HG02623 (cell line): ENCODE results near the gene SALL2.
"Not testable (repeated sequence)": the region's sequence is repeated elsewhere in the genome, so short reads cannot be mapped to it uniquely, and the experiment has no call there.

Experiments
- ATAC-seq: cut with Tn5 transposase; IDR thresholded peaks from one replicate; pipeline ENCODE4 v1.9.1; 2021; ENCODE audit warnings: moderate library complexity; ENCODE audit not compliant: unreplicated experiment

The SALL2 gene

DNA sequence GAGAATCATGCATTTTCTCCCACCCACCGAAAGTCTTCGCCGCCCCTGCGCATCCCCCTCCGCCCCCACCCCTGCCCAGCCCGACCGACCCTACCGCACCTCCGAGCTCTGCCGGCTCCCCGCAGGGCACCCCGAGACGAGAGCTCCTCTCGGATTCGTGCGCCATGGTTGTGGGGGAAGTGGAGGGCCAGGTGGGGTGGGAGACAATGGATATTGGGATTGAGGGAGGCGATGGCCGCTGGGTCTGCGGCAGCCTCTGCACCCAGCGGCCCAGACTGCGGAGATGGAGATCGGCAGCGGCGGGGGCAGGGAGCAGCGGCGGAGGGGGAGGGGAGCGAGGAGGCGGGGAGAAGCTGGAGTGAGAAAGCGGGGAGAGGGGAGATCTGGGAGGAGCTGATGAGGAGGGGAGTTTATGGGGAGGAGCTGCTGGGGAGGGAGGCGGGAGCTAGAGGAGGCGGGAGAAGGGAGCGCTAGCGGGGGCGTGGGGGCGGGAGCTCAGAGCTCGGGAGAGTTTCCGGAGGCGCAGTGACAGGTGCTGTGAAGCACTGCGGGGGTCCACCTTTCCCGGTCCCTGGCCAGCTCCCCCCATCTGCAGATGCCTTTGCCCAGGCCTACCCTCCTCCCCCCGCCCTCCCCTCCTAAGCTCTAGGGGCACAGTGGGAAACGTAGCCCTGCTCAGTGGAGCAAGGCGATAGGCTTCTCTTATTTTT lies at the start of gene SALL2:
Gene SALL2 (minus strand): TSS at position 385 of the 710 bp plus-strand sequence. CDS start 219 bp downstream, at position 166.
- peak; percentile 47 for ATAC-seq

DNA sequence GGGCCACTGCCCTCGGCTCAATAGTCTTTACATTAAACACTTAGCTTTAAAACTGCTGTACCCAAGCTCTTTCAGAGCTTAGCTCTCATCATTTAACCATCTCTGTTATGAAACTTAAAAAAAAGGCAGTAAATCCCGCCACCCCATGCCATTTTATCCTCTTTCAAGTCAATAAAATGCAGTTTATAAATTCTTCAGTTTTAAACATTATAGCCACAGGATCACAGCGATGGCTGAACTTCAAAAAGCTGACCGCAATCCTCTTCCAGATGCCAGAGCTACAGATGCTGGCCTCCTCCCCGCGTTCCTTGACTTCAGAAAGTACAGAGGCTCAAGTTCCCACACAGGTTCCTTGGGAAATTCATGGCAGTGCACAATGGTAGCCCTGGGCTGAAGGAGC lies 49.5 kb upstream of the SALL2 start:
- ATAC-seq, result no peak

DNA sequence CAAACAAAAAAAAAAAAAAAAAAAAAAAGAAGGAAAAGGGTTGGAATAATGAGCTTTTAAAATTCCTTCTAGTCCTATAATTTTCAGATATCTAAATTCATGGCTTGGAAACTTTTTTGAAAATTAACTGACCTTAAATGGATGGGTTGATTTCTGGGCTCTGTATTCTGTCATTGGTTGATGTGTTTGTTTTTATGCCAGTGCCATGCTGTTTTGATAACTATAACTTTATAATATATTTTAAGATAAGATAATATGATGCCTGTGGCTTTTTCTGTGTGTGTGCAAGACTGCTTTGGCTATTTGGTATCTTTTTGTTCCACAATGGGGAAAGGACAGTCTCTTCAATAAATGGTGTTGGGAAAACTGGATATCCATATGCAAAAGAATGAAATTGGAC lies 46.5 kb upstream of the SALL2 start:
- no peak for ATAC-seq

DNA sequence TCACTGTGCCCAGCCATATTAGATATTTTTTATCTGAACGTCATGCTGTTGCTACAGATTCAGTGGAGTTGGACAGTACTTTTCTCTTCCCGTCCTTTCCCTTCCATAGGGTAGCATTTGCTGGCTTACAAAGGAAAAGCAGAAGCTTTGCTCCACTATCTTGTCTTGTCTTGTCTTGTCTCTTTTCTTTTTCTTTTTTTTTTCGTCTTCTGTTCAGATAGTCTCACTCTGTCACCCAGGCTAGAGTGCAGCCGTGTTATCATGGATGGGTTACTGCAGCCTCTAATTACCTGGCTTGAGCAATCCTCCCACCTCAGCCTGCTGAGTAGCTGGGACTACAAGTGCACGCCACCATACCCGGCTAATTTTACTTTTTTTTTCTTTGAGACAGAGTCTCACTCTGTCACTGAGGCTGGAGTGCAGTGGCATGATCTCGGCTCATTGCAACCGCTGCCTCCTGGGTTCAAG lies 32.6 kb upstream of the SALL2 start:
- ATAC-seq, result no peak

DNA sequence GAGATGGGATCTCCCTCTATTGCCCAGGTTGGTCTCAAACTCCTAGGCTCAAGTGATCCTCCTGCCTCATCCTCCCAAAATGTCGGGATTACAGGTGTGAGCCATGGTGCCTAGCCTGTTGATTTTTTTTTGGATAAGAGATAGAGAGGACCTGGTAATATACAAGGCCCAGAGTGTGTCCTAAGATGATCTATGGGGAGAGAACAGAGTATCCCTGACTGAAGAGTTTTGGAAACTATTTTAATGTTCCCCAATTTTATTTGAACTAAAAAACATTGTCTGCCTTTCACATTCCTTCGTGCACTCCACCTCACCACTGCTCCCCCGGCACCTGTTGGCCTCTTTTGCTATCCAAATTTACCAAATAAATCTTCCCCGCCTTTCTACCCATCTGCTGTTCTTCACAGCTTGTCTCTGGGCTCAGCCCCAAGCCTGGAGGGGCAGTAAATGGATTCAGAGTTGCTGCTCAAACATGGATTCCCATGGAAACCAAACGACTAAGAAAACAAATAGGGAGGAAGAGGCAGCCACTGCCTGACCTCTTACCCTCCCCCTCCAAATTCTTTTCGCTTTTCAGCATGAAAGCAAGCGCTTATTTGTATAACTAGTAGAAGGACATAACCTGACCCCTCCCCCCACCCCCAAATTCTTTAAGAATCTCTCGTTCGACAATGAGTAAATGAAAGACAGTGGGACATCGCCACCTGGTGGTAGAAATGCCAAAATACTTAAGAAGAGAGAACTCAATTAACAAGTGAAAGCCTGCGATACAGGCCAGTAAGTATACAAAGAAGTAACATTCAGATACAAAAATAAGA lies 31.1 kb upstream of the SALL2 start:
- ATAC-seq, result no peak

DNA sequence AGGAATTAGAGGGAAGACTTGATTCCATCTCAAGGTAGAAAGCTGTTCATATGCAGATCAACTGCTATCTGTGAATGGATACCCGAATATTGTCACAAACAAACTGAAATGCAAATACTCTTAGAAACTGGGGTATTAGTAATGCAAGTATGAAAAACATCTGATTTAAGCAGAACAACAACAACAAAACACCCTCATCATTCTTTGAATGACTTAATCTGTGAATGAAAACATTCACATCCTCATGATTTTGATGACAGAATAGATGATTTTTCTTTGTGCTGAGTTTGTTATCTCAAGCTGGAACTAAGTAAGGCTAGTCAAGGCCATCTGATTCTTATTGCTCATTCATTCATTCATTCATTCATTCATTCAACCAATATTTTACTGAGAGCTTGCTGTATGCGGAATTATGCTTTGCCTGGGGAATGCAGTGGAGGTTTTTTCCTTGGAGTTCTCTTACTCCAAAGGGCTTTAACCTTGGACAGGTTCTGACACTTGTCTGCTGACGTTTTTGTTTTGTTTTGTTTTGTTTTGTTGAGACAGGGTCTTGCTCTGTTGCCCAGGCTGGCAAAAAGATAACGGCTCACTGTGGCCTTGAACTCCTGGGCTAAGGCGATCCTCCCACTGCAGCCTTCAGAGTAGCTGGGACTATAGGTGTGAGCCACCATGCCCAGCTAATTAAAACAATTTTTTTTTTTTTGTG lies 30.4 kb upstream of the SALL2 start:
- no peak for ATAC-seq

DNA sequence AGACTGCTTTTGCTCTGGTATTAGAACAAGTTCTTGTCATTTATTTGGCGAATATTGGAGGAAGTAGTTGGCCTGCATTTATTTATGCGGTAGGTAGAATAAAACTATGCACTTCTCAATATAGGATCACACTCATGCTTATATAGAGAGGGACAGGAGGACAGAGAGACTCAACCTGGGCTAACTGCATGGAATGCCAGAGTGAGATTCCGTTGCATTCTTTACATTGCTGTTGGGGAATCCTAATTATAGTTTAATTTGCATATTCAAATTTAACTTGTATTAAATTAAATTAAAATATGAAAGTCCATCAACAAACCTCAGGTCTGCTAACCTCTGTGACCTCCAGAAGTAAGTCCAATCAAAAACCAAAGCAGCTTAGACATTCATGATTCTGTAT lies 27.1 kb upstream of the SALL2 start:
- ATAC-seq, result no peak

DNA sequence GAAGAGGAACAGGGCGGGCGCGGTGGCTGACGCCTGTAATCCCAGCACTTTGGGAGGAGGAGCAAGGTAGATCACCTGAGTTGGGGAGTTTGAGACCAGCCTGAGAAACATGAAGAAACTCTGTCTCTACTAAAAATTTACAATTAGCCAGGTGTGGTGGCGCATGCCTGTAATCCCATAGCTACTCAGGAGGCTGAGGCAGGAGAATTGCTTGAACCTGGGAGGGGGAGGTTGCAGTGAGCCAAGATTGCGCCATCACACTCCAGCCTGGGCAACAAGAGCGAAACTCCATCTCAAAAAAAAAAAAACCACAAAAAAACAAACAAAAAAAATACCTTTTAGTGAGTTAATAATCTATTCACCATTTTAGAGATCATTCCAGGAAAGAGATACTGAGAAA lies 18.4 kb upstream of the SALL2 start:
- not testable (repeated sequence) for ATAC-seq

DNA sequence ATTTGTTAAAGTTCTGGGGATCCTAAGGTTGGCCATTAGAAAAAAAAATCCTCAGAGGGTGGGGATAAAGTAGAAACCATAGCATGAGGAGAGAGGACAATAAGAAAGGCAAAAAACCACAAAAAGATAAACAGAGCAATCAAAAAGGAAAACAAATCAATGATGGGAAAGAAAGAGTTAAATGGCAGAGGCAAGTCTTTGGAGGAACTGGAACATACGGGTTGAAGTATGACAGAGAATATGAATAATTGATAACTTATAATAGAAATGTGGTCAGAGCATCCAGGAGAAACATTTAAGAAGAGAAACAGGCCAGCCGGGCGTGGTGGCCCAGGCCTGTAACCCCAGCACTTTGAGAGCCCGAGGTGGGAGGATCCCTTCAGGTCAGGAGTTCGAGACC lies 17.8 kb upstream of the SALL2 start:
- no peak for ATAC-seq

DNA sequence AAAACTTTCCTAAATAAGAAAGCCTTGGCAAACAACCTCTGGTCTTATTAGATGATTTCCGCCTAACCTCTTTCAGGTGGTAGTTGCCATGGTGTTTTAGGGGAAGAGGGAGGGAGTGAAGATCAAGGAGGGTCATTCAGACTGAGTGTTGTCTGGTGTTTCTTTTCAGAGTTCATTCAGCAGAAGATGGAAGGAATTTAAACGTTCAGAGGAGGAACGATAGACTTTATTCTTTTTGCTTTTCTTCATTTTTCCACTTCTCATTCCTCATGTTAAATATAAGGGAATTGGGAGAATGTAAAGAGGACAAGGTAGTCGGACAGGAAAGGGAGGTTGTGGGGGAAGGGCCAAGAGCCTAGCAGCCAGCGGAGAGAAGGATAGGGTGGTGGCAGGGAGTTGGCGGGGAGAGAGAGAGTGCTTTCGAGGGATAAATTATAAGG lies 17.4 kb upstream of the SALL2 start:
- no peak for ATAC-seq

DNA sequence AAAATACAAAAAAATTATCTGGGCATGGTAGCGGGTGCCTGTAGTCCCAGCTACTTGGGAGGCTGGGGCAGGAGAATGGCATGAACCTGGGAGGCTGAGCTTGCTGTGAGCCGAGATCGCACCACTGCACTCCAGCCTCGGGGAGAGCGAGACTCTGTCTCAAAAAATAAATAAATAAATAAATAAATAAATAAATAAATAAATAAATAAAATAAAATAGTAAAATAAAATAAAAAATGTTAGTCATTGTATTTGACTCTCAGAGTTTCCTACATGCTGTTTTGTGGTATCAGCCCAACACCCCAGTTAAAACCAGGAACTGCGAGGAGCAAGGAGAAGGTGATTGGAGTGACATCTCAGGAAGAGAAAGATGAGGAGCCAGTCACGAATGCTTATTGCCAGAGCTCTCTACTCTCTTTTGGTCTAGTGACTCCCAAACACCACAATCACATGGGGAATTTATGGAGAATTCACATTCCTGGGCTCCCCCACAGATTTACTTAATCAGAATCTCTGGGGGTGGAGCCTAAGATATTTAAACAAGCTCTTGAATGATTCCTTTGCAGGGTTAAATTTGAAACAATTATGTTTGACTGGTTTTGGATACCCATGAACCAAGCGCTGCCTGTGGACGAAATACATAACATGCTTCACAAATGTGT lies 15.4 kb upstream of the SALL2 start:
- ATAC-seq, result no peak

DNA sequence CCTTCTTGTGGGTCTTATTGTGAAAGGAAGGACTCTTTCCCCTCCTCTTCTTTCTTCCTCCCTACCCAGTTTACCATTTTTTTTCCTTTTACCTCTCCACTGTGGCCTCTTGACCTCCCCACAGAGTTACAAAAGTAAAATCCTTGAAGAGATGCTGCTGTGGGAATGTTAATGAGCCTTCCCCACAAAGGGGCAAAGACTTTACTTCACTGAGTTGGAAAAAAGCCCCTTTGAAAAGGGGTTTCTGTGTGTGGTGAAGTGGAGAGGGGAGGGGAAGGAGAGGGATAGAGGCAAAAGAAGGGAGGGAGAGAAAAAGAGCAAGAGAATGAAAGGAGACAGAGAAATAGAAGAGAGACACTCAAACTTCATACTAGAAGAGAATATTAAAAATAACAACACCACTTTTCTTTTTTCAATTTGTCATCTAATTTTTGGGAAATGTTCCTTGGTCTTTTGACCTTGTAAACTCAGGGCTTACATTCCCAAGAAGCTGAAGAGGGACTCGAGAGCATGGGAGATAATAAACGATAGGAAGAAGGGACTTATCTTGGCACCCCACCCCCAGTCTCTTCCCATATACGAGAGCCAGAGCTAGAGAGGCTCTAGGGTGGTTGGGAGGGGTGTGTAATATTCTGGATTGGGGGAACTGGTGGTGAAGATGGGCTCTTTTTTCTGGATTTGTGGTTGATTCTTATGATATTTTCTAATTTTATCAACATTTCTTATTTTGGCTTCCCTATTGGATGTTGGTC lies 13.2 kb upstream of the SALL2 start:
- ATAC-seq, result no peak

DNA sequence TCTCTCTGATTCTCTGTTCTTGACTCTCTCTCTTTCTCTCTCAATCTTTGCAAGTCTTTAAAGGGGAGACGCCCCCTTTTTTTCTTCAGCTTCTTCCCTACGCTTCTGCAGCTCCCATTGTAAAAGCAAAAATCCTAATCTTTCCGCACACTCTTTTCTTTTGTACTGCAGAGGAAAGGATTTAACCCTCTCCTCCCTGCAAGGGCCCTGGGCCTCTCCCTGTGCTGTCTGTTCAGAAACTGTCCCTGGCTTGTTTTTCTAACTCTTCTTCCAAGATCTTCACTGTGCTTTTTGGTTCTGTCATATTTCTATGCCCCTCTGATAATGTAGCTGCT lies 10.9 kb upstream of the SALL2 start:
- no peak for ATAC-seq

DNA sequence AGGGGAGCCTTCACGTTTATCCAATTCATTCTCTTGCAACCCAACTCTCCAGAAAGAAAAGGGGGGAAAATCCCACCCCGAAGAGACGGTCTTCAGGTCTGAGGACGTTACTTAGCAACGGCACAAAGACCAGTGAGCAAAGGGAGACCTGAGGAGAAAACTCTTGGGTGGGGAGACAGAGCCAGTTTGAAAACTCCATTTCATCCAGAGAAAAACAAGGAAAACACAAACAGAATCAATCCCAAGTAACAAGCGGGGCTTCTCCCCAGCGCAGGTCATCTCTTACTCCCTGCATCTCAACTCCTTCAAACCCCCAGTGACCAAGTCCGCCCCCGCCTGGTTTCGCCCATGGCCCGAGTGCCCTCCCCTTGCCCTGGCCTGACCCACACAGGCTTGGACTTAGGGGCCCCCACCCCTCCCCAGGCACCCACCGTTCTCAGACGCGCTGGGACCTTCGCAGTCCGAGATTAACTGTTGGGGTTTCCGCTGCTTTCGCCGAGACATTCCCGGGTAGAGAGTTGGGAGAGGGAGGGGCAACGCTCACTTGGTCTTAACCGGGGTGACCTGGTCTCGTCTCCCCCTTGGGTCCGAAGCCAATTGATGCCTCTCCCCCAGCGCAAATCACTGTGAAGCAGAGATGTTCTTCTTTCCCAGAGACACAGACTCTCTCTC lies 10.4 kb upstream of the SALL2 start:
- no peak for ATAC-seq

DNA sequence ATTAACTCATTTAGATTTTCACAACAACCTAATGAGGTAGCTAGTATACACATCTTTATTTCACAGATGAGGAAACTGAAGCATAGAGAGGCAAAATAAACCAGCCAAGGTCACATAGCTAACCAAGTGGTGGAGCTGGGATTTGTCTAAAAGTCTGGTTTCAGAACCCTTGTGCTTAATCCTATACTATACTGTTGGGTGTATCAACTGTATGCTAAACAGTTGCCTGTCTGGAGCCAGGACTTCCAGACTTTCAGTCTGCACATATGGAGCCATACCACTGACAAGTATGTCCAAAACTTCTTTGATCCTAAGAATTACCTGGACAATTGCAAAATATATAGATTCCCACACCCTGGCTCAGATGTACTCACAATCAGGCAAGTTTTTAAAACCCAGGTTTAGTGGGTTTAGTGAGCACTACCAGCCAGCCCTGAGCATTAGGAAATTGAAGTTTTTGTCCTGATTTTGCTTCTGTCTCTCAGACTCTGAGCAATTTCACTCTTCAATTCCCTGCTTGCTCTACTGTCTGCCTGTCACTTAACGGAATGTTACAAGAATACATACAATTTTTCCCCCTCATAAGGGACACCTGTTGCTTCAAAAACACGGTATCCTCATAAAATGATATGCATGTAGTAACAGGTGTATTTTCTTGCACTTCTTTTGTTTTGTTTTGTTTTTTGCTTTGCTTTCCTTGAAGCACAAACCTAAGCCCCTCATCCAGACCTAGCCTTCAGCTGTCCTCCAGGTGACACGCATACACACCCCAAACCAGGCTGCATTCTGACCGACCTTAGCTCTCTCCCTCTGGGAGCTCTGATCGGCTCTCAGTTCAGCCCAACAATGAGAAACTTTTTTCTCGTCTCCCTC lies 9.6 kb upstream of the SALL2 start:
- no peak for ATAC-seq

DNA sequence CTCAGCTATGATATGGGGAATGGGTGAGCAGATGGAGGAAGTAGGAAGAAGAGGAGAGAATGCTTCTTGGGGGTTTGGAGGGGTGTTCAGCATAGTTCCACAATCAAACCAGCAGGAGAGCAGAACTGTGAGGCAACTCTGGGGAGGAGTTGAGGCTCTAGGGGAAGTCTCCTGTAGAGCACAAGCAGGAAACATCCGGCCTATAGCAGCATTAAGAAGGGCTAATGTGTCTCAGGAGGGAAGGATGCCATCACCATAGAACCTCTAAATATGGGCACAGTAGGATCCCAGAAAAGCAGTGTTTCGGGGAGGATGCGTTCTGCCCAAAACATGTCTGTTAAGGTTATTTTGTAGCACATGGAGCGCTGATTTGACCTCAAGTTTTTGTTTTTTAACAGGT lies 8.4 kb upstream of the SALL2 start:
- ATAC-seq, result no peak

DNA sequence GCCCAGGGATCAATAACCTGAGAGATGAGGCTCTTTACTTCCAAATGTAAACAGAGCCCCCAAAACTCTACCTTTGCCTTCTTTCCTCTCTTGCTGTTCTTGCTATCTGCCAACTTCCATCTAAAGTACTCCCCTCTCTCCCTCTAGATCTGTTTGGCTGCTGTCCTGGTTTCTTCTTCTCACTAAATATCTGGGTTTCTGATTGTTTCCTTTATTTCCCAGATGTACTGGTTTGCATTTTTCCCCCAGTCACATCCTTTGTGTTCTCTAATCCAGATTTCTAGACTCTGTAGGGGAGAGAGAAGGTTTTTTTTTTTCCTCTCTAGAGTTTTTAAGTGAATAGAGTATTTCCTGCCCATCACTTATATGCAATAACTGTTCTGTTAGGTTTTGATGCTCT lies 7.1 kb upstream of the SALL2 start:
- no peak for ATAC-seq

DNA sequence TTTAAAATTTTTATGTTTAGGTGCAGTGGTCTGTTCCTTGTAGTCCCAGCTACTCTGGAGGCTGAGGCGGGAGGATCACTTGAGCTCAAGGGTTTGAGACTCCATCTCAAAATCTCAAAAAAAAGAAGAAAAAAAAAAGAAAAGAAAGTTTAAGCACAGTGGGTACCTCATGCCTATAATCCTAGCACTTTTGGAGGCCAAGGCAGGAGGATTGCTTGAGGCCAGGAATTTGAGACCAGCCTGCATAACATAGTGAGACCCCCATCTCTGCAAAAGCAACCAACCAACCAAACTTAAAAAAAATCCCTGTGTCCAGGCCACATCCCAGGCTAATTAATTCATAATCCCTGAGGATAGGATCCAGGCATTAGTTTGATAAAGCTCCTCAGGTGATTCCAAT lies 3.4 kb upstream of the SALL2 start:
- ATAC-seq, result no peak
